H1 (cell line): ENCODE results near the gene PHEX. TPM values are rescaled to one million over a fixed set of nuclear protein-coding genes. Genes with fewer than 3 reads are reported as not detected.

Experiments used
- CTCF ChIA-PET: fragments of 300-600 bp; sonication (Branson Sonifier 250); formaldehyde crosslinking; loops from one replicate; lab custom pipeline; 2021; ENCODE audit not compliant: partially characterized antibody; lab: Charles Lee
- POLR2A ChIA-PET: fragments of 300-600 bp; sonication (Branson Sonifier 250); formaldehyde crosslinking; loops from one replicate; lab custom pipeline; 2021; ENCODE audit warnings: inconsistent platforms; ENCODE audit not compliant: partially characterized antibody; lab: Charles Lee
- DNase-seq, 2 experiments: peaks; one replicate each; pipeline versions ENCODE4 v3.0.0 to v3.0.0-alpha.2; 2010 to 2022; ENCODE audit warnings: low spot score in 2 of 2, low read depth in 1 of 2, mixed read lengths in 1 of 2
- FAIRE-seq: peaks from 2 replicates; lab custom pipeline; 2011; peaks lifted over from hg19 to GRCh38; lab: Jason Lieb, UNC
- H2AFZ ChIP-seq: 2 replicates; pipeline ENCODE4 v1.8.1; 2012; ENCODE audit warnings: low read length, inconsistent platforms
- H2AK5ac ChIP-seq: 2 replicates; pipeline ENCODE4 v1.6.1; 2013; ENCODE audit warnings: low read depth, low read length
- H2BK120ac ChIP-seq: replicated peaks from 2 replicates; pipeline ENCODE3; 2013; ENCODE audit warnings: low read depth, low read length, inconsistent platforms
- H2BK12ac ChIP-seq: 2 replicates; pipeline ENCODE4 v1.6.1; 2013; ENCODE audit warnings: low read depth, low read length
- H2BK15ac ChIP-seq: 2 replicates; pipeline ENCODE4 v1.6.1; 2013; ENCODE audit warnings: low read length
- H2BK20ac ChIP-seq: 2 replicates; pipeline ENCODE4 v1.6.1; 2013; ENCODE audit warnings: low read length
- H2BK5ac ChIP-seq: 2 replicates; pipeline ENCODE4 v1.6.1; 2013; ENCODE audit warnings: low read depth, low read length
- H3K14ac ChIP-seq: 2 replicates; pipeline ENCODE4 v1.6.1; 2013; ENCODE audit warnings: inconsistent platforms; ENCODE audit not compliant: insufficient read length
- H3K18ac ChIP-seq: 2 replicates; pipeline ENCODE4 v1.6.1; 2013; ENCODE audit warnings: low read length; ENCODE audit errors: extremely low read depth
- H3K23ac ChIP-seq: 2 replicates; pipeline ENCODE4 v1.6.1; 2013; ENCODE audit warnings: inconsistent platforms; ENCODE audit not compliant: insufficient read length
- H3K23me2 ChIP-seq: 2 replicates; pipeline ENCODE4 v1.6.1; 2013; ENCODE audit warnings: low read depth, low read length
- H3K27ac ChIP-seq: 2 replicates; pipeline ENCODE4 v1.6.1; 2011; ENCODE audit warnings: low read depth, low read length, inconsistent platforms
- H3K27me3 ChIP-seq, 4 experiments: replicated peaks in 1 of 4; 1 replicate in 1 of 4; 2 replicates in 3 of 4; pipeline versions ENCODE4 v1.6.1 to v1.8.1; 2011 to 2013; ENCODE audit warnings: low read length in 3 of 4, mild to moderate bottlenecking in 3 of 4, inconsistent platforms in 2 of 4, mixed read lengths in 2 of 4, moderate library complexity in 1 of 4; ENCODE audit not compliant: control insufficient read depth in 3 of 4, insufficient read depth in 3 of 4; ENCODE audit errors: extremely low read depth in 1 of 4
- H3K36me3 ChIP-seq, 4 experiments: 2 replicates each; pipeline versions ENCODE4 v1.6.1 to v1.8.1; 2011 to 2013; ENCODE audit warnings: mild to moderate bottlenecking in 4 of 4, low read length in 3 of 4, moderate library complexity in 2 of 4, control low read depth in 1 of 4, inconsistent platforms in 1 of 4; ENCODE audit not compliant: insufficient read depth in 4 of 4, control insufficient read depth in 2 of 4
- H3K4ac ChIP-seq: replicated peaks from 2 replicates; pipeline ENCODE3; 2013; ENCODE audit warnings: low read length, low read depth, mixed read lengths, inconsistent platforms; ENCODE audit not compliant: insufficient read length
- H3K4me1 ChIP-seq, 4 experiments: replicated peaks in 1 of 4; 1 replicate in 1 of 4; 2 replicates in 3 of 4; pipeline versions ENCODE4 v1.6.1 to v1.8.1; 2011 to 2013; ENCODE audit warnings: low read length in 3 of 4, inconsistent platforms in 2 of 4, mixed read lengths in 1 of 4; ENCODE audit not compliant: insufficient read depth in 4 of 4, control insufficient read depth in 3 of 4
- H3K4me2 ChIP-seq, 2 experiments: 2 replicates each; pipeline versions ENCODE4 v1.6.1 to v1.8.1; 2011 to 2013; ENCODE audit warnings: low read depth in 2 of 2, low read length in 2 of 2, control low read depth in 1 of 2, inconsistent platforms in 1 of 2, mild to moderate bottlenecking in 1 of 2; ENCODE audit not compliant: insufficient read depth in 1 of 2
- H3K4me3 ChIP-seq, 4 experiments: fragments of 200-600, 300-600 bp in 1 of 4; sonication (generic), shearing (Covaris generic), sonication (Bioruptor Twin) in 1 of 4; 2 replicates each; pipeline versions ENCODE4 v1.5.1 to v1.8.1; 2011 to 2016; ENCODE audit warnings: low read length in 4 of 4, low read depth in 3 of 4, control low read depth in 2 of 4, inconsistent platforms in 2 of 4, mild to moderate bottlenecking in 2 of 4, mixed read lengths in 1 of 4, moderate library complexity in 1 of 4; ENCODE audit not compliant: insufficient read depth in 2 of 4; ENCODE audit errors: extremely low read depth in 1 of 4
- H3K56ac ChIP-seq: replicated peaks from 2 replicates; pipeline ENCODE3; 2013; ENCODE audit warnings: low read depth, mild to moderate bottlenecking, mixed read lengths, low read length, inconsistent platforms; ENCODE audit not compliant: insufficient read length
- H3K79me1 ChIP-seq: 2 replicates; pipeline ENCODE4 v1.6.1; 2013; ENCODE audit warnings: low read depth, low read length, control low read depth
- H3K79me2 ChIP-seq, 2 experiments: 2 replicates each; pipeline versions ENCODE4 v1.6.1 to v1.8.1; 2012 to 2013; ENCODE audit warnings: low read length in 2 of 2, mild to moderate bottlenecking in 2 of 2, inconsistent platforms in 1 of 2; ENCODE audit not compliant: insufficient read depth in 2 of 2, control insufficient read depth in 1 of 2
- H3K9ac ChIP-seq, 4 experiments: replicated peaks in 1 of 4; 1 replicate in 1 of 4; 2 replicates in 3 of 4; pipeline versions ENCODE4 v1.6.1 to v1.8.1; 2011 to 2013; ENCODE audit warnings: low read depth in 3 of 4, low read length in 3 of 4, control low read depth in 2 of 4, mild to moderate bottlenecking in 2 of 4, moderate library complexity in 2 of 4, inconsistent platforms in 1 of 4; ENCODE audit errors: extremely low read depth in 1 of 4
- H3K9me3 ChIP-seq, 2 experiments: 2 replicates each; pipeline versions ENCODE4 v1.6.1 to v1.8.1; 2012 to 2013; ENCODE audit warnings: mild to moderate bottlenecking in 2 of 2, moderate library complexity in 2 of 2, control low read depth in 1 of 2, inconsistent platforms in 1 of 2, low read depth in 1 of 2, low read length in 1 of 2, mixed read lengths in 1 of 2; ENCODE audit not compliant: insufficient read depth in 2 of 2
- H4K20me1 ChIP-seq, 2 experiments: replicated peaks in 1 of 2; 2 replicates each; pipeline versions ENCODE3 to v1.8.1; 2011 to 2013; ENCODE audit warnings: inconsistent platforms in 2 of 2, low read length in 2 of 2, mild to moderate bottlenecking in 1 of 2; ENCODE audit not compliant: insufficient read depth in 2 of 2, control insufficient read depth in 1 of 2
- H4K5ac ChIP-seq: 2 replicates; pipeline ENCODE4 v1.6.1; 2013; ENCODE audit warnings: low read length, low read depth, mixed read lengths, inconsistent platforms; ENCODE audit not compliant: insufficient read length
- H4K8ac ChIP-seq: 2 replicates; pipeline ENCODE4 v1.8.0; 2013; ENCODE audit warnings: mild to moderate bottlenecking, moderate library complexity, low read length, inconsistent platforms; ENCODE audit not compliant: insufficient read depth; ENCODE audit errors: extremely low read depth
- H4K91ac ChIP-seq: replicated peaks from 2 replicates; pipeline ENCODE3; 2013; ENCODE audit warnings: low read length, mixed read lengths, inconsistent platforms; ENCODE audit not compliant: insufficient read length
- TEAD4 ChIP-seq: IDR thresholded peaks from 2 replicates; pipeline ENCODE4 v1.6.1; 2012; ENCODE audit warnings: low read depth, low read length, inconsistent platforms, mixed read lengths
- WGBS, 2 experiments: shearing (Covaris generic) in 1 of 2; methylation state at CpG; one replicate each; pipeline versions ENCODE4 v1.1.6 to v1.1.7; 2013 to 2015; ENCODE audit warnings: low lambda C conversion rate in 2 of 2, mixed read lengths in 2 of 2, inconsistent platforms in 1 of 2, low coverage in 1 of 2, missing lambda C conversion rate in 1 of 2; ENCODE audit not compliant: insufficient replicate concordance in 2 of 2, insufficient coverage in 1 of 2, insufficient read length in 1 of 2; ENCODE audit errors: extremely low coverage in 1 of 2, missing lambda C conversion rate in 1 of 2; 5-methylcytosine and 5-hydroxymethylcytosine counted together
- polyA plus RNA-seq, 7 experiments: library from polyadenylated mRNA; depleted of rRNA in 3 of 7; stranded (reverse) in 5 of 7; unstranded in 2 of 7; fragments of >200 nt in 5 of 7; fragments of 200-250 nt in 2 of 7; gene quantifications; 1 replicate in 5 of 7; 2 replicates in 1 of 7; 4 replicates in 1 of 7; pipeline versions ENCODE4 v1.2.1 to v1.2.3, GENCODE V29; 2011 to 2013; ENCODE audit warnings: missing spikeins in 2 of 7, mixed read lengths in 2 of 7
- total RNA-seq: library from RNA; stranded (reverse); fragmentation: NEBNext Ultra II Directional; extraction: Animal tissue kit (Norgen Biotek cat#: 25700); gene quantifications from 2 replicates; pipeline ENCODE4 v1.2.1, GENCODE V29; 2021

PHEX gene
- total and polyA plus RNA-seq, 2 of the 8 experiments (the other 6 are each of a cell fraction or from before 2014, with no cell fraction given) = 0.03 to 0.11 TPM

DNA sequence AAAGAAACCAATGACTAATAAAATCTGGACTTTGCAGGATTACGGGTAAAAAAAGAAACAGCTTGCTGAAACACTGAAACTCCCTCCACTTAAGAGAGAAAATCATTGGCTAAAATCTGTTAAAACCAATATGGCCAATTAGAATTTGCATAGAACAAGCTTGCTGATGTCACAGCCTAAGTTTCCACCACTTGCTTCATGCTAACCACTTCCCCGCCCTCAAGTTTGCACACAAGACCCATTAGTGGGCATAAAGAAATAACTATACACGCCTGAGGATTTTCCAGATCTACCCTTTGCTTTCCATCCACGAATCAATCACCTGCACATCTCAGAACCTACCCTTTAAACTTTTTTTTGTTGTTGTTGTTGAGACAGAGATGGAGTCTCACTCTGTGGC lies 42.7 kb upstream of the PHEX start:
- no peak overlapping the region for H3K4me2 ChIP-seq
- H2AK5ac ChIP-seq = no peak overlapping the region
- no peaks in the 10 kb centered on the region for H3K79me1 ChIP-seq
- H4K5ac ChIP-seq = no peak overlapping the region
- no peak overlapping the region for H2BK12ac ChIP-seq
- FAIRE-seq (no peak), DNase-seq (no peak)
- peaks cover 0 to 60% (median 17%) of the 10 kb centered on the region in 4 experiments; a peak in 7 of 8 replicates for H3K36me3 ChIP-seq
- H3K14ac ChIP-seq = no peak overlapping the region
- no peak overlapping the region for H3K4ac ChIP-seq
- H3K23me2 ChIP-seq = no peaks in the 10 kb centered on the region
- no peak overlapping the region for H3K23ac ChIP-seq
- CTCF ChIA-PET = no interaction called here
- H2BK5ac ChIP-seq = no peak overlapping the region
- H3K27me3 ChIP-seq = no peaks in the 10 kb centered on the region
- no peak overlapping the region for H3K9ac ChIP-seq
- H3K4me1 ChIP-seq = no peaks in the 10 kb centered on the region
- no peaks in the 10 kb centered on the region for H3K79me2 ChIP-seq
- H3K18ac ChIP-seq = no peak overlapping the region
- H3K56ac ChIP-seq = no peak overlapping the region
- POLR2A ChIA-PET = no interaction called here
- no peak overlapping the region for H2AFZ ChIP-seq
- no peaks in the 10 kb centered on the region for H4K20me1 ChIP-seq
- H3K27ac ChIP-seq = no peak overlapping the region
- H3K9me3 ChIP-seq = no peaks in the 10 kb centered on the region
- H3K4me3 ChIP-seq = no peak overlapping the region
- H4K91ac ChIP-seq = no peak overlapping the region
- no peak for TF ChIP-seq TEAD4
- H4K8ac ChIP-seq = no peak overlapping the region
- H2BK120ac ChIP-seq = no peak overlapping the region
- no peak overlapping the region for H2BK20ac ChIP-seq
- H2BK15ac ChIP-seq = no peak overlapping the region
- WGBS, 2 experiments = 98% methylated on average over 4 of the region's 4 CpGs; no CpG with 5 or more reads in 1 of the 2 experiments
